Measurements from ENCODE around the gene PTRHD1.
"Not testable (repeated sequence)": the region's sequence is repeated elsewhere in the genome, so short reads cannot be mapped to it uniquely, and the experiment has no call there.

- TF ChIP-seq EZH2 (IDR thresholded peaks at IDR 0.05; ENCODE audit: low read depth); CTCF (conservative IDR thresholded peaks at IDR 0.05): not testable (repeated sequence)
Observed at GRCh38 chr2:24805811-24806660, 12.8 kb upstream of the PTRHD1 start.
